GM12878 (cell line): ENCODE results near the gene SGMS1. TPM values are rescaled to one million over a fixed set of nuclear protein-coding genes. Genes with fewer than 3 reads are reported as not detected.

Experiments
- ATAC-seq: fragments of 200-7000 bp; cut with Tn5 transposase; 3 replicates; pipeline ENCODE4 v1.9.1; 2020; ENCODE audit warnings: mild to moderate bottlenecking, moderate library complexity
- BruUV-seq: library from RNA; stranded (reverse); fragments of 400-500 nt; replicated peaks from 2 replicates; lab custom pipeline; 2021; lab: Mats Ljungman, UMichigan
- CTCF ChIA-PET: fragments of 300-600 bp; sonication (Branson Sonifier 250); formaldehyde crosslinking; extraction: SDS; loops from one replicate; lab custom pipeline; 2021; ENCODE audit warnings: inconsistent platforms; lab: Yijun Ruan, JAX
- POLR2A ChIA-PET: fragments of 350-600 bp; formaldehyde crosslinking; extraction: SDS; loops from one replicate; lab custom pipeline; 2021; ENCODE audit warnings: inconsistent platforms; lab: Charles Lee
- RAD21 ChIA-PET: fragments of 300-600 bp; sonication (Branson Sonifier 250); formaldehyde crosslinking; loops from one replicate; lab custom pipeline; 2023; ENCODE audit warnings: antibody characterized with exemption; ENCODE audit not compliant: unreplicated experiment; lab: Charles Lee
- SMC1A ChIA-PET: fragments of 300-600 bp; sonication (Branson Sonifier 250); formaldehyde crosslinking; loops from one replicate; lab custom pipeline; 2023; ENCODE audit not compliant: unreplicated experiment, uncharacterized antibody; lab: Charles Lee
- DNase-seq: peaks from one replicate; pipeline ENCODE4 v3.0.0-alpha.2; 2011; ENCODE audit warnings: low read depth, low spot score
- FAIRE-seq: peaks from 3 replicates; lab custom pipeline; 2011; peaks lifted over from hg19 to GRCh38; lab: Jason Lieb, UNC
- H2AFZ ChIP-seq: 2 replicates; pipeline ENCODE4 v1.6.0; 2011; ENCODE audit warnings: low read depth, low read length, control low read depth; ENCODE audit not compliant: control insufficient read depth
- H3K27ac ChIP-seq: 2 replicates; pipeline ENCODE4 v1.5.1; 2011; ENCODE audit warnings: control low read depth; ENCODE audit not compliant: control insufficient read depth, insufficient read depth
- H3K27me3 ChIP-seq, 2 experiments: replicated peaks in 1 of 2; 2 replicates each; pipeline versions ENCODE4 v1.6.0 to v1.6.1; 2011; ENCODE audit warnings: low read length in 1 of 2; ENCODE audit not compliant: control insufficient read depth in 2 of 2, insufficient read depth in 2 of 2
- H3K36me3 ChIP-seq, 2 experiments: 2 replicates each; pipeline ENCODE4 v1.5.1; 2011; ENCODE audit warnings: low read length in 1 of 2; ENCODE audit not compliant: control insufficient read depth in 2 of 2, insufficient read depth in 2 of 2
- H3K4me1 ChIP-seq: 2 replicates; pipeline ENCODE4 v1.6.1; 2011; ENCODE audit warnings: mild to moderate bottlenecking, low read length, moderate library complexity, mixed read lengths; ENCODE audit not compliant: control insufficient read depth, insufficient read depth
- H3K4me2 ChIP-seq: 2 replicates; pipeline ENCODE4 v1.6.0; 2011; ENCODE audit warnings: control low read depth; ENCODE audit not compliant: control insufficient read depth, insufficient read depth
- H3K4me3 ChIP-seq: fragments of 200-600 bp; sonication (generic); 2 replicates; pipeline ENCODE4 v1.5.1; 2016
- H3K79me2 ChIP-seq: 2 replicates; pipeline ENCODE4 v1.6.0; 2011; ENCODE audit warnings: low read length; ENCODE audit not compliant: control insufficient read depth, insufficient read depth
- H3K9ac ChIP-seq: 2 replicates; pipeline ENCODE4 v1.8.0; 2011; ENCODE audit warnings: low read length, control low read depth, mixed read lengths; ENCODE audit not compliant: control insufficient read depth, insufficient read depth
- H3K9me3 ChIP-seq: replicated peaks from 3 replicates; pipeline ENCODE4 v1.5.1; 2011; ENCODE audit warnings: mild to moderate bottlenecking, low read length; ENCODE audit not compliant: control insufficient read depth, insufficient read depth
- H4K20me1 ChIP-seq: 2 replicates; pipeline ENCODE4 v1.6.0; 2011; ENCODE audit not compliant: control insufficient read depth, insufficient read depth
- BCL11A ChIP-seq: IDR thresholded peaks from 2 replicates; pipeline ENCODE4 v1.6.1; 2011; ENCODE audit warnings: low read depth, low read length
- BRCA1 ChIP-seq: IDR thresholded peaks from 2 replicates; pipeline ENCODE4 v1.6.1; 2011; ENCODE audit warnings: low read depth, low read length, improper control_type of control experiment
- CBX3 ChIP-seq: fragments of 200-600 bp; sonication (generic); IDR thresholded peaks from 2 replicates; pipeline ENCODE4 v1.6.1; 2016; ENCODE audit warnings: low read depth, borderline replicate concordance
- CHD4 ChIP-seq: fragments of 200-600 bp; sonication (generic); IDR thresholded peaks from 2 replicates; pipeline ENCODE4 v1.6.1; 2016; ENCODE audit warnings: mild to moderate bottlenecking
- EP300 ChIP-seq, 2 experiments: fragments of 150-350 bp in 1 of 2; IDR thresholded peaks; 2 replicates each; pipeline ENCODE4 v1.6.1; 2011 to 2012; ENCODE audit warnings: low read depth in 2 of 2, low read length in 2 of 2, borderline replicate concordance in 1 of 2, improper control_type of control experiment in 1 of 2, inconsistent platforms in 1 of 2; ENCODE audit not compliant: control insufficient read depth in 1 of 2
- FOS ChIP-seq: IDR thresholded peaks from 3 replicates; pipeline ENCODE4 v1.6.1; 2011; ENCODE audit warnings: borderline replicate concordance; ENCODE audit not compliant: insufficient read length; ENCODE audit errors: extremely low read depth
- HCFC1 ChIP-seq: fragments of 150-350 bp; IDR thresholded peaks from 2 replicates; pipeline ENCODE4 v1.6.1; 2014; ENCODE audit warnings: low read length
- IKZF1 ChIP-seq: fragments of 450-650 bp; conservative IDR thresholded peaks from 2 replicates; pipeline ENCODE4 v1.6.1; 2017; ENCODE audit warnings: antibody characterized with exemption, mild to moderate bottlenecking
- JUNB ChIP-seq: IDR thresholded peaks from 2 replicates; pipeline ENCODE4 v1.6.1; 2016; ENCODE audit warnings: antibody characterized with exemption, mild to moderate bottlenecking
- KDM1A ChIP-seq: fragments of 200-600 bp; sonication (generic); IDR thresholded peaks from 2 replicates; pipeline ENCODE4 v1.6.1; 2016; ENCODE audit warnings: borderline replicate concordance
- MTA3 ChIP-seq: IDR thresholded peaks from 2 replicates; pipeline ENCODE4 v1.6.1; 2012; ENCODE audit warnings: low read length, inconsistent platforms, borderline replicate concordance
- NR2F1 ChIP-seq: fragments of 450-650 bp; conservative IDR thresholded peaks from 2 replicates; pipeline ENCODE4 v1.6.1; 2017; ENCODE audit warnings: mild to moderate bottlenecking
- RAD21 ChIP-seq: IDR thresholded peaks from 2 replicates; pipeline ENCODE4 v1.6.1; 2011; ENCODE audit warnings: mild to moderate bottlenecking, low read depth, low read length, moderate library complexity; ENCODE audit not compliant: insufficient read depth
- RAD51 ChIP-seq: fragments of 450-650 bp; IDR thresholded peaks from 2 replicates; pipeline ENCODE4 v1.6.1; 2016; ENCODE audit warnings: moderate library complexity, mild to moderate bottlenecking, inconsistent platforms
- ZZZ3 ChIP-seq: IDR thresholded peaks from 2 replicates; pipeline ENCODE4 v1.6.1; 2011; ENCODE audit warnings: low read depth; ENCODE audit not compliant: control insufficient read depth, insufficient read length
- WGBS: methylation state at CpG from one replicate; pipeline ENCODE4 v1.1.6; 2016; ENCODE audit warnings: low lambda C conversion rate; ENCODE audit not compliant: insufficient replicate concordance, insufficient coverage; ENCODE audit errors: missing lambda C conversion rate; 5-methylcytosine and 5-hydroxymethylcytosine counted together
- in situ Hi-C: fragments of 300-500 bp; cut with MboI; formaldehyde crosslinking; loops from 9 replicates; pipeline ENCODE4 v1.14.3; 2018; ENCODE audit warnings: mixed read lengths
- intact Hi-C: fragments of 100-400 bp; cut with micrococcal nuclease; formaldehyde crosslinking; loops from one replicate; pipeline ENCODE4 v1.14.2; 2022; ENCODE audit not compliant: unreplicated experiment
- polyA plus RNA-seq, 11 experiments: library from polyadenylated mRNA; depleted of rRNA in 4 of 11; unstranded in 6 of 11; stranded (reverse) in 5 of 11; fragments of >200 nt; fragmentation: Nextera tagmentation in 4 of 11; fragmentation: Illumina TruSeq in 1 of 11; extraction: Ambion mirVana in 4 of 11; extraction: Trizol in 1 of 11; gene quantifications; 1 replicate in 1 of 11; 2 replicates in 10 of 11; pipeline versions ENCODE4 v1.2.1 to v1.2.3, GENCODE V29; 2011 to 2016; ENCODE audit warnings: inconsistent platforms in 2 of 11, missing spikeins in 2 of 11, low read depth in 1 of 11
- total RNA-seq, 4 experiments: library from RNA; depleted of rRNA in 3 of 4; stranded (reverse); fragments of >200 nt in 3 of 4; fragmentation: Illumina TruSeq in 1 of 4; extraction: Trizol in 1 of 4; gene quantifications; 2 replicates each; pipeline versions ENCODE4 v1.2.1 to v1.2.3, GENCODE V29; 2013 to 2021
- TF ChIP-seq, protein P1 (sequence below): IDR thresholded peaks from 2 replicates; pipeline ENCODE4 v1.6.1; 2012; ENCODE audit warnings: mild to moderate bottlenecking, low read depth, low read length
- TF ChIP-seq, protein P2 (sequence below): IDR thresholded peaks from 2 replicates; pipeline ENCODE4 v1.6.1; 2012; ENCODE audit warnings: low read depth, low read length, improper control_type of control experiment
- TF ChIP-seq, protein P3 (sequence below): IDR thresholded peaks from 2 replicates; pipeline ENCODE4 v1.6.1; 2011; ENCODE audit warnings: borderline replicate concordance, low read depth, mild to moderate bottlenecking, moderate library complexity, mixed read lengths, low read length; ENCODE audit not compliant: insufficient read depth; ENCODE audit errors: extremely low read length
- TF ChIP-seq, protein P4 (sequence below), 3 experiments: IDR thresholded peaks in 2 of 3; conservative IDR thresholded peaks in 1 of 3; 2 replicates each; pipeline ENCODE4 v1.5.1; 2011; ENCODE audit warnings: low read depth in 3 of 3, low read length in 3 of 3, mild to moderate bottlenecking in 3 of 3, control low read depth in 2 of 3, moderate library complexity in 2 of 3, inconsistent platforms in 1 of 3, mixed read lengths in 1 of 3; ENCODE audit not compliant: control insufficient read depth in 2 of 3, insufficient read depth in 1 of 3; ENCODE audit errors: extremely low read depth in 1 of 3

Gene SGMS1
- total and polyA plus RNA-seq, 10 of the 15 experiments (the other 5 are each of a cell fraction or from before 2014, with no cell fraction given): 1.4 to 14.5 (median 4.9) TPM

DNA sequence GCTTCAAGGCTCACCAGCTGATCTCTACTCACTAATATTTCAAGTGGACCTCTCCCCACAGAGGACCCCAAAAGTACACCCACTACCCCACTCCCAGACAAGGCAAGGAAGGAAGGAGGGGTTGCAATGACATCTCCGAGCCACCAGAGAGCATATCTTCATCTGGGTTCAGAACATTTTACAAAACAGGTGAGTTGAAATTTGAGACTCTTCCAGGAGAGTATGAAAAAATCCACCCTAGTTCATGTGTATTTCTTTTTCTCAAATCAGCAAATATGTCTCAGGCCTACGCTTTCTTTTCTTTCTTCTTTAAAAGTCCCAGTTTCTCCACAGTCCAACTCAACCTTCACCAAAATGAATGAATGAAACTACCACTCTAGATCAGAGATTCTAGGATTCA lies 61.9 kb downstream of the SGMS1 start:
- Histone ChIP-seq H3K4me1 (no peaks in the 10 kb centered on the region), H2AFZ (no peak overlapping the region), H3K79me2 (no peaks in the 10 kb centered on the region), H3K9me3 (no peaks in the 10 kb centered on the region), H3K4me2 (no peak overlapping the region), H3K4me3 (no peak overlapping the region), H3K27me3 (no peaks in the 10 kb centered on the region), H3K36me3 (no peaks in the 10 kb centered on the region), H3K9ac (no peak overlapping the region), H4K20me1 (no peaks in the 10 kb centered on the region), H3K27ac (no peak overlapping the region)
- peak; percentile 66 for ATAC-seq
- BruUV-seq: no TSS peak
- intact Hi-C loops: loop anchor here (2.0 kb wide), 1 partner anchor 63 kb away; no protein-coding TSS in a partner anchor
- ChIA-PET RAD21 (interaction anchor here (0.9 to 1.1 kb wide), 2 partner anchors 16 to 90 kb away, joined by 3 to 4 read pairs; no protein-coding TSS in a partner anchor), SMC1A (interaction anchor here (0.7 to 1.4 kb wide), 8 partner anchors 9 to 97 kb away, joined by 3 to 18 read pairs (median 4); no protein-coding TSS in a partner anchor), CTCF (interaction anchor here (0.8 to 1.5 kb wide), 14 partner anchors 8 to 270 kb away, joined by 3 to 13 read pairs (median 4); no protein-coding TSS in a partner anchor), POLR2A (no interaction called here)
- DNase-seq: no peak
- 66% methylated on average over 2 of the region's 2 CpGs for WGBS
- in situ Hi-C loops: no loop called here
- FAIRE-seq: peak; percentile 54
- TF ChIP-seq ZZZ3 (no peak), JUNB (no peak), HCFC1 (no peak), BRCA1 (no peak), RAD21 (peak; percentile 64), EP300 (IDR thresholded peaks at IDR 0.05; ENCODE audit: borderline replicate concordance in 1 of 2, control insufficient read depth in 1 of 2, low read depth in 2 of 2, low read length in 2 of 2) (no peak), RAD51 (no peak), CBX3 (no peak), CHD4 (no peak), BCL11A (no peak), KDM1A (no peak), IKZF1 (no peak), FOS (no peak), NR2F1 (no peak), MTA3 (no peak)
- TF ChIP-seq, protein P1, sequence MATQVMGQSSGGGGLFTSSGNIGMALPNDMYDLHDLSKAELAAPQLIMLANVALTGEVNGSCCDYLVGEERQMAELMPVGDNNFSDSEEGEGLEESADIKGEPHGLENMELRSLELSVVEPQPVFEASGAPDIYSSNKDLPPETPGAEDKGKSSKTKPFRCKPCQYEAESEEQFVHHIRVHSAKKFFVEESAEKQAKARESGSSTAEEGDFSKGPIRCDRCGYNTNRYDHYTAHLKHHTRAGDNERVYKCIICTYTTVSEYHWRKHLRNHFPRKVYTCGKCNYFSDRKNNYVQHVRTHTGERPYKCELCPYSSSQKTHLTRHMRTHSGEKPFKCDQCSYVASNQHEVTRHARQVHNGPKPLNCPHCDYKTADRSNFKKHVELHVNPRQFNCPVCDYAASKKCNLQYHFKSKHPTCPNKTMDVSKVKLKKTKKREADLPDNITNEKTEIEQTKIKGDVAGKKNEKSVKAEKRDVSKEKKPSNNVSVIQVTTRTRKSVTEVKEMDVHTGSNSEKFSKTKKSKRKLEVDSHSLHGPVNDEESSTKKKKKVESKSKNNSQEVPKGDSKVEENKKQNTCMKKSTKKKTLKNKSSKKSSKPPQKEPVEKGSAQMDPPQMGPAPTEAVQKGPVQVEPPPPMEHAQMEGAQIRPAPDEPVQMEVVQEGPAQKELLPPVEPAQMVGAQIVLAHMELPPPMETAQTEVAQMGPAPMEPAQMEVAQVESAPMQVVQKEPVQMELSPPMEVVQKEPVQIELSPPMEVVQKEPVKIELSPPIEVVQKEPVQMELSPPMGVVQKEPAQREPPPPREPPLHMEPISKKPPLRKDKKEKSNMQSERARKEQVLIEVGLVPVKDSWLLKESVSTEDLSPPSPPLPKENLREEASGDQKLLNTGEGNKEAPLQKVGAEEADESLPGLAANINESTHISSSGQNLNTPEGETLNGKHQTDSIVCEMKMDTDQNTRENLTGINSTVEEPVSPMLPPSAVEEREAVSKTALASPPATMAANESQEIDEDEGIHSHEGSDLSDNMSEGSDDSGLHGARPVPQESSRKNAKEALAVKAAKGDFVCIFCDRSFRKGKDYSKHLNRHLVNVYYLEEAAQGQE: no peak
- TF ChIP-seq, protein P2, sequence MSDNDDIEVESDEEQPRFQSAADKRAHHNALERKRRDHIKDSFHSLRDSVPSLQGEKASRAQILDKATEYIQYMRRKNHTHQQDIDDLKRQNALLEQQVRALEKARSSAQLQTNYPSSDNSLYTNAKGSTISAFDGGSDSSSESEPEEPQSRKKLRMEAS: no peak
- TF ChIP-seq, protein P3, sequence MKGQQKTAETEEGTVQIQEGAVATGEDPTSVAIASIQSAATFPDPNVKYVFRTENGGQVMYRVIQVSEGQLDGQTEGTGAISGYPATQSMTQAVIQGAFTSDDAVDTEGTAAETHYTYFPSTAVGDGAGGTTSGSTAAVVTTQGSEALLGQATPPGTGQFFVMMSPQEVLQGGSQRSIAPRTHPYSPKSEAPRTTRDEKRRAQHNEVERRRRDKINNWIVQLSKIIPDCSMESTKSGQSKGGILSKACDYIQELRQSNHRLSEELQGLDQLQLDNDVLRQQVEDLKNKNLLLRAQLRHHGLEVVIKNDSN: no peak
- TF ChIP-seq, protein P4, sequence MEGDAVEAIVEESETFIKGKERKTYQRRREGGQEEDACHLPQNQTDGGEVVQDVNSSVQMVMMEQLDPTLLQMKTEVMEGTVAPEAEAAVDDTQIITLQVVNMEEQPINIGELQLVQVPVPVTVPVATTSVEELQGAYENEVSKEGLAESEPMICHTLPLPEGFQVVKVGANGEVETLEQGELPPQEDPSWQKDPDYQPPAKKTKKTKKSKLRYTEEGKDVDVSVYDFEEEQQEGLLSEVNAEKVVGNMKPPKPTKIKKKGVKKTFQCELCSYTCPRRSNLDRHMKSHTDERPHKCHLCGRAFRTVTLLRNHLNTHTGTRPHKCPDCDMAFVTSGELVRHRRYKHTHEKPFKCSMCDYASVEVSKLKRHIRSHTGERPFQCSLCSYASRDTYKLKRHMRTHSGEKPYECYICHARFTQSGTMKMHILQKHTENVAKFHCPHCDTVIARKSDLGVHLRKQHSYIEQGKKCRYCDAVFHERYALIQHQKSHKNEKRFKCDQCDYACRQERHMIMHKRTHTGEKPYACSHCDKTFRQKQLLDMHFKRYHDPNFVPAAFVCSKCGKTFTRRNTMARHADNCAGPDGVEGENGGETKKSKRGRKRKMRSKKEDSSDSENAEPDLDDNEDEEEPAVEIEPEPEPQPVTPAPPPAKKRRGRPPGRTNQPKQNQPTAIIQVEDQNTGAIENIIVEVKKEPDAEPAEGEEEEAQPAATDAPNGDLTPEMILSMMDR (IDR thresholded peaks at IDR 0.05 in 2 of 3, conservative IDR thresholded peaks at IDR 0.05 in 1 of 3; ENCODE audit: control insufficient read depth in 2 of 3, extremely low read depth in 1 of 3, insufficient read depth in 1 of 3, low read depth in 3 of 3, low read length in 3 of 3): peak; percentile 53 to 69 (median 58)
